HG02623 (cell line): ENCODE measurements around the gene NRARP.

Experiments
- ATAC-seq: cut with Tn5 transposase; IDR thresholded peaks from one replicate; pipeline ENCODE4 v1.9.1; 2021; ENCODE audit warnings: moderate library complexity; ENCODE audit not compliant: unreplicated experiment

NRARP gene

GRCh38 chr9:137278061-137278701, 23.9 kb downstream of the NRARP start:
- ATAC-seq = no peak

- ATAC-seq = peak; percentile 53
These were observed 24.6 kb downstream of the NRARP start, which contains the start of gene TOR4A for GRCh38 chr9:137277329-137278041. TOR4A (plus strand) TSS chr9:137277726; CDS start chr9:137278690, 964 bp downstream.

GRCh38 chr9:137276473-137277328, 25.4 kb downstream of the NRARP start:
- no peak for ATAC-seq

GRCh38 chr9:137275588-137276472, 26.2 kb downstream of the NRARP start:
- no peak for ATAC-seq

- ATAC-seq = no peak
These were observed 26.9 kb downstream of the NRARP start for GRCh38 chr9:137275203-137275587.

- ATAC-seq = no peak
These were observed 28.3 kb downstream of the NRARP start for GRCh38 chr9:137273611-137274320.

- no peak for ATAC-seq
These were observed 29.0 kb downstream of the NRARP start for GRCh38 chr9:137273095-137273490.

- ATAC-seq = no peak
These were observed 29.6 kb downstream of the NRARP start for GRCh38 chr9:137272241-137273094.

- no peak for ATAC-seq
These were observed 30.4 kb downstream of the NRARP start for GRCh38 chr9:137271696-137272076.

- ATAC-seq = no peak
These were observed 31.0 kb downstream of the NRARP start for GRCh38 chr9:137270929-137271695.

- no peak for ATAC-seq
These were observed 32.8 kb downstream of the NRARP start for GRCh38 chr9:137269231-137269772.

- ATAC-seq = no peak
These were observed 33.4 kb downstream of the NRARP start for GRCh38 chr9:137268538-137269201.

GRCh38 chr9:137267933-137268355, 34.1 kb downstream of the NRARP start:
- ATAC-seq = no peak

GRCh38 chr9:137266585-137267453, 35.3 kb downstream of the NRARP start:
- ATAC-seq = no peak

GRCh38 chr9:137266162-137266527, 35.9 kb downstream of the NRARP start:
- ATAC-seq = no peak

GRCh38 chr9:137265496-137266161, 36.4 kb downstream of the NRARP start:
- ATAC-seq = no peak
